Loucy (cell line): ENCODE data around the gene CAV2.

Experiments
- H2AFZ ChIP-seq: fragments of 200-600 bp; sonication (generic); 2 replicates; pipeline ENCODE4 v1.6.0; 2016; ENCODE audit warnings: antibody characterized with exemption, mild to moderate bottlenecking, low read length, moderate library complexity
- H3F3A ChIP-seq: fragments of 200-600 bp; 2 replicates; pipeline ENCODE4 v1.6.0; 2016; ENCODE audit warnings: antibody characterized with exemption, low read depth, mild to moderate bottlenecking
- H3K27me3 ChIP-seq: fragments of 200-600 bp; sonication (generic); 2 replicates; pipeline ENCODE4 v1.6.1; 2014; ENCODE audit warnings: low read length, mild to moderate bottlenecking; ENCODE audit not compliant: insufficient read depth, poor library complexity, severe bottlenecking
- H3K36me3 ChIP-seq: fragments of 200-600 bp; sonication (generic); 2 replicates; pipeline ENCODE4 v1.6.1; 2016; ENCODE audit warnings: low read length; ENCODE audit not compliant: insufficient read depth
- H3K4me1 ChIP-seq: fragments of 200-600 bp; sonication (generic); 2 replicates; pipeline ENCODE4 v1.5.1; 2014; ENCODE audit warnings: low read length, mild to moderate bottlenecking; ENCODE audit not compliant: insufficient read depth, poor library complexity, severe bottlenecking
- H3K4me2 ChIP-seq: fragments of 200-600 bp; sonication (generic); 2 replicates; pipeline ENCODE4 v1.6.0; 2014; ENCODE audit warnings: antibody characterized with exemption, low read length, low read depth, mild to moderate bottlenecking; ENCODE audit not compliant: poor library complexity, severe bottlenecking
- H3K4me3 ChIP-seq: fragments of 200-600 bp; sonication (generic); 2 replicates; pipeline ENCODE4 v1.5.1; 2014; ENCODE audit warnings: low read length, mild to moderate bottlenecking, mixed read lengths; ENCODE audit not compliant: poor library complexity, severe bottlenecking
- H3K79me2 ChIP-seq: fragments of 200-600 bp; sonication (generic); 2 replicates; pipeline ENCODE4 v1.6.1; 2014; ENCODE audit warnings: low read length; ENCODE audit not compliant: insufficient read depth
- H3K9ac ChIP-seq: fragments of 200-600 bp; sonication (generic); 2 replicates; pipeline ENCODE4 v1.6.0; 2014; ENCODE audit warnings: mild to moderate bottlenecking, low read depth, low read length, moderate library complexity; ENCODE audit not compliant: poor library complexity, severe bottlenecking
- H3K9me2 ChIP-seq: fragments of 200-600 bp; sonication (generic); replicated peaks from 2 replicates; pipeline ENCODE4 v1.6.1; 2016; ENCODE audit warnings: low read depth, low read length, mixed read lengths
- H3K9me3 ChIP-seq: fragments of 200-600 bp; sonication (generic); 2 replicates; pipeline ENCODE4 v1.6.1; 2014; ENCODE audit warnings: mild to moderate bottlenecking, antibody characterized with exemption, low read length, low read depth; ENCODE audit not compliant: insufficient read depth
- H4K20me1 ChIP-seq: fragments of 200-600 bp; sonication (generic); 2 replicates; pipeline ENCODE4 v1.6.0; 2014; ENCODE audit warnings: antibody characterized with exemption, low read length, mild to moderate bottlenecking; ENCODE audit not compliant: insufficient read depth, poor library complexity, severe bottlenecking
- CTCF ChIP-seq: fragments of 200-600 bp; sonication (generic); conservative IDR thresholded peaks from 2 replicates; pipeline ENCODE4 v1.5.1; 2014; ENCODE audit warnings: mild to moderate bottlenecking, antibody characterized with exemption, low read length
- EZH2phosphoT487 ChIP-seq: fragments of 200-600 bp; IDR thresholded peaks from 2 replicates; pipeline ENCODE4 v1.6.1; 2018; ENCODE audit warnings: antibody characterized with exemption, mild to moderate bottlenecking, moderate library complexity, borderline replicate concordance

CAV2 gene

GRCh38 chr7:116501425-116502167, 2.1 kb downstream of the CAV2 start:
- no peak for TF ChIP-seq CTCF
- TF ChIP-seq EZH2phosphoT487, result no peak
- Histone ChIP-seq H3K79me2 (no peaks in the 10 kb centered on the region), H3K4me1 (no peaks in the 10 kb centered on the region), H3K4me2 (no peak overlapping the region), H3K9me3 (no peaks in the 10 kb centered on the region), H3K36me3 (no peaks in the 10 kb centered on the region), H3F3A (no peaks in the 10 kb centered on the region), H3K9ac (no peak overlapping the region), H3K4me3 (no peak overlapping the region), H3K9me2 (no peaks in the 10 kb centered on the region), H4K20me1 (no peaks in the 10 kb centered on the region), H2AFZ (no peak overlapping the region), H3K27me3 (no peaks in the 10 kb centered on the region)

- Histone ChIP-seq H3K9me3 (no peaks in the 10 kb centered on the region), H3K4me3 (no peak overlapping the region), H3K79me2 (no peaks in the 10 kb centered on the region), H2AFZ (no peak overlapping the region), H3K4me1 (no peaks in the 10 kb centered on the region), H3K9me2 (no peaks in the 10 kb centered on the region), H3K4me2 (no peak overlapping the region), H3K36me3 (no peaks in the 10 kb centered on the region), H4K20me1 (no peaks in the 10 kb centered on the region), H3K9ac (no peak overlapping the region), H3K27me3 (no peaks in the 10 kb centered on the region), H3F3A (no peaks in the 10 kb centered on the region)
- TF ChIP-seq CTCF (no peak), EZH2phosphoT487 (no peak)
Measured at GRCh38 chr7:116502201-116503096, 2.9 kb downstream of the CAV2 start.

GRCh38 chr7:116503835-116504234, 4.3 kb downstream of the CAV2 start:
- Histone ChIP-seq H4K20me1 (no peaks in the 10 kb centered on the region), H3F3A (no peaks in the 10 kb centered on the region), H3K79me2 (no peaks in the 10 kb centered on the region), H3K4me2 (no peak overlapping the region), H2AFZ (no peak overlapping the region), H3K9ac (no peak overlapping the region), H3K4me3 (no peak overlapping the region), H3K9me2 (no peaks in the 10 kb centered on the region), H3K36me3 (no peaks in the 10 kb centered on the region), H3K4me1 (no peaks in the 10 kb centered on the region), H3K27me3 (no peaks in the 10 kb centered on the region), H3K9me3 (no peaks in the 10 kb centered on the region)
- TF ChIP-seq EZH2phosphoT487 (no peak), CTCF (no peak)
